Keratinocyte (primary cell): Measurements from ENCODE around the gene HPD. TPM values are rescaled to one million over a fixed set of nuclear protein-coding genes. Genes with fewer than 3 reads are reported as not detected.

Experiments
- DNase-seq: peaks from one replicate; pipeline ENCODE4 v3.0.0-alpha.2; 2011; ENCODE audit warnings: low read depth, missing footprints, low spot score
- FAIRE-seq: peaks from 2 replicates; lab custom pipeline; 2011; peaks lifted over from hg19 to GRCh38; lab: Jason Lieb, UNC
- H2AFZ ChIP-seq: 2 replicates; pipeline ENCODE4 v1.6.0; 2012; ENCODE audit warnings: low read length, control low read depth, inconsistent platforms; ENCODE audit not compliant: control insufficient read depth
- H3K27ac ChIP-seq: 2 replicates; pipeline ENCODE4 v1.5.1; 2011; ENCODE audit warnings: low read length; ENCODE audit not compliant: control insufficient read depth, insufficient read depth
- H3K27me3 ChIP-seq: 3 replicates; pipeline ENCODE4 v1.6.0; 2011; ENCODE audit warnings: low read length; ENCODE audit not compliant: control insufficient read depth, insufficient read depth; ENCODE audit errors: extremely low read depth
- H3K36me3 ChIP-seq, 2 experiments: 2 replicates in 1 of 2; 3 replicates in 1 of 2; pipeline ENCODE4 v1.5.1; 2011; ENCODE audit warnings: low read length in 2 of 2, mild to moderate bottlenecking in 1 of 2; ENCODE audit not compliant: control insufficient read depth in 2 of 2, insufficient read depth in 2 of 2; ENCODE audit errors: extremely low read depth in 1 of 2
- H3K4me1 ChIP-seq: 3 replicates; pipeline ENCODE4 v1.5.1; 2011; ENCODE audit warnings: low read length; ENCODE audit not compliant: control insufficient read depth, insufficient read depth; ENCODE audit errors: extremely low read depth
- H3K4me2 ChIP-seq: 3 replicates; pipeline ENCODE4 v1.6.0; 2011; ENCODE audit warnings: low read depth, low read length; ENCODE audit not compliant: control insufficient read depth, insufficient read depth; ENCODE audit errors: extremely low read depth
- H3K4me3 ChIP-seq, 3 experiments: fragments of 200-600 bp in 1 of 3; sonication (generic) in 1 of 3; 2 replicates in 2 of 3; 3 replicates in 1 of 3; pipeline ENCODE4 v1.5.1; 2011 to 2016; ENCODE audit warnings: low read length in 3 of 3, mild to moderate bottlenecking in 3 of 3, control low read depth in 2 of 3, inconsistent platforms in 1 of 3, low read depth in 1 of 3, mixed read lengths in 1 of 3, mixed run types in 1 of 3, moderate library complexity in 1 of 3; ENCODE audit not compliant: control insufficient read depth in 2 of 3, insufficient read depth in 2 of 3; ENCODE audit errors: extremely low read depth in 1 of 3
- H3K79me2 ChIP-seq: 2 replicates; pipeline ENCODE4 v1.6.0; 2012; ENCODE audit warnings: low read length; ENCODE audit not compliant: control insufficient read depth, insufficient read depth
- H3K9ac ChIP-seq: 3 replicates; pipeline ENCODE4 v1.6.0; 2011; ENCODE audit warnings: low read length; ENCODE audit not compliant: control insufficient read depth, insufficient read depth; ENCODE audit errors: extremely low read depth
- H3K9me1 ChIP-seq: 3 replicates; pipeline ENCODE4 v1.6.0; 2011; ENCODE audit warnings: low read length; ENCODE audit not compliant: control insufficient read depth, insufficient read depth; ENCODE audit errors: extremely low read depth
- H3K9me3 ChIP-seq: 2 replicates; pipeline ENCODE4 v1.5.1; 2012; ENCODE audit warnings: low read depth, low read length; ENCODE audit not compliant: control insufficient read depth
- H4K20me1 ChIP-seq: 3 replicates; pipeline ENCODE4 v1.6.0; 2011; ENCODE audit warnings: low read length; ENCODE audit not compliant: control insufficient read depth, insufficient read depth; ENCODE audit errors: extremely low read depth
- CTCF ChIP-seq, 3 experiments: IDR thresholded peaks in 1 of 3; conservative IDR thresholded peaks in 1 of 3; optimal IDR thresholded peaks in 1 of 3; 2 replicates in 2 of 3; 3 replicates in 1 of 3; pipeline versions ENCODE3 to v1.5.1; 2011; ENCODE audit warnings: low read length in 3 of 3, mild to moderate bottlenecking in 3 of 3, moderate library complexity in 2 of 3, control low read depth in 1 of 3, inconsistent platforms in 1 of 3; ENCODE audit not compliant: insufficient read depth in 2 of 3; ENCODE audit errors: extremely low read depth in 1 of 3
- EZH2 ChIP-seq: IDR thresholded peaks from one replicate; pipeline ENCODE4 v1.6.1; 2012; ENCODE audit warnings: inconsistent platforms, mild to moderate bottlenecking, low read length, moderate library complexity
- dilution Hi-C: fragments of 300-500 bp; cut with MboI; formaldehyde crosslinking; loops from one replicate; pipeline ENCODE4 v1.7.0; 2020; ENCODE audit warnings: low sequenced_read_pairs; ENCODE audit not compliant: extremely low pct_ligation_motif_present
- polyA plus RNA-seq, 5 experiments: library from polyadenylated mRNA; depleted of rRNA in 3 of 5; stranded (reverse) in 3 of 5; stranded (forward) in 1 of 5; unstranded in 1 of 5; fragments of >200 nt; gene quantifications; 1 replicate in 1 of 5; 2 replicates in 3 of 5; 3 replicates in 1 of 5; pipeline versions ENCODE4 v1.2.1 to v1.2.3, GENCODE V29; 2011 to 2012; ENCODE audit warnings: missing spikeins in 2 of 5, low read depth in 1 of 5, low replicate concordance in 1 of 5

HPD gene
- polyA plus RNA-seq, 1 donor (not counting 4 experiments of a cell fraction or from before 2014, with no cell fraction given), result not detected

DNA sequence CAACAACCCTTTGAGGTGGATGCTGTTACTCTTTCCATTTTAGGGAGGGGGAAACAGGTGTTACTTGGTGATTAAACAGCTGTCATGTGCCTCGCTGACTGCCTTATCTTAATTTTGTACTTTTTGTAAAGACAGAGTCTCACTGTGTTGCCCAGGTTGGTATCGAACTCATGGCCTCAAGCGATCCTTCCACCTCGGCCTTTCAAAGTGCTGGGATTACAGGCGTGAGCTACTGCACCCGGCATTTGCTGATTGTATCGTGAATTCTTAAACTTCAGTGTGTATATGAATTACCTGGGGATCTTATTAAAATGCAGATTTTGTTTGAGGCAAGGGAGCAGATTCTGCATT is 30.6 kb upstream of the HPD start:
- H4K20me1 ChIP-seq, result no peaks in the 10 kb centered on the region
- dilution Hi-C loops, result no loop called here
- H3K9me1 ChIP-seq, result no peaks in the 10 kb centered on the region
- peak overlapping the region; percentile 95 for H3K4me2 ChIP-seq
- peak overlapping the region; percentile 92 for H3K9ac ChIP-seq
- FAIRE-seq, result no peak
- no peaks in the 10 kb centered on the region for H3K9me3 ChIP-seq
- DNase-seq, result no peak
- H3K4me1 ChIP-seq, result peaks cover 20% of the 10 kb centered on the region
- H2AFZ ChIP-seq, result no peak overlapping the region
- peak overlapping the region; percentile 92 for H3K27ac ChIP-seq
- peaks cover 41% of the 10 kb centered on the region for H3K79me2 ChIP-seq
- TF ChIP-seq CTCF (optimal IDR thresholded peaks at IDR 0.05 in 1 of 3, IDR thresholded peaks at IDR 0.05 in 1 of 3, conservative IDR thresholded peaks at IDR 0.05 in 1 of 3; ENCODE audit: extremely low read depth in 1 of 3, insufficient read depth in 2 of 3, low read length in 3 of 3) (no peak), EZH2 (no peak)
- H3K4me3 ChIP-seq, result peak overlapping the region; percentile 68 to 91 (median 86)
- H3K27me3 ChIP-seq, result no peaks in the 10 kb centered on the region
- H3K36me3 ChIP-seq, result peaks cover 0 to 5% of the 10 kb centered on the region in 2 experiments

DNA sequence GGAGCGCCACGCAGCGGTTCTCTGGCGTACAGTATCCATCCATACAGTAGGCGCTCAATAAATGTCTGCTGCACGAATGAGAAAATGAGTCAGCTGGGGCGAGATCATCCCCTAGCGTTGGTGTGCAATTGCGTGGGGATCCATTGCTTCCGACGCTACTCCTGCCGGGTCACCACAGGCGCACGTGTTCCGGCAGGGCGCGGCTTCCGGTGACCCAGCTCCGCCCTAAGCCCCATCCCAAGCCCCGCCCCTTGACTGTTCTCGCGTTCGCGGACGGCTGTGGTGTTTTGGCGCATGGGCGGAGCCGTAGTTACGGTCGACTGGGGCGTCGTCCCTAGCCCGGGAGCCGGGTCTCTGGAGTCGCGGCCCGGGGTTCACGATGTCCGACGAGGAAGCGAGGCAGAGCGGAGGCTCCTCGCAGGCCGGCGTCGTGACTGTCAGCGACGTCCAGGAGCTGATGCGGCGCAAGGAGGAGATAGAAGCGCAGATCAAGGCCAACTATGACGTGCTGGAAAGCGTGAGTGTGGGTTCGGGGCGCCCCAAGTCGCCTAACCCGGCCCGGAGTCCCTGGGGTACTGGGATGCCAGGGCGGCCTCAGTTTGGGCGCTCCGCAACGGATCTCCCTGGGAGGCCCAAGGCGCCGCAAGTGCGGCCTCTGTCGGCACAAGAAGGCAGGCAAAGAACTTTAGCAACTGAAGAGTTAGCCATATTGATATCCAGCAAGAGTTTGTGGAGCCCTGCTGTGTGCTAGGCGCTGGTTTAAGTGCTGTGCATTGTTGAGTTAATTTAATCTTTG is 30.0 kb upstream of the HPD start, which contains the start of gene PSMD9:
TSS of gene PSMD9 (plus strand) at position 313 of the 796 bp plus-strand sequence. CDS start at position 380, 67 bp downstream.
- peak within 1 kb of the TSS; percentile 92 for H3K27ac ChIP-seq
- H2AFZ ChIP-seq, result peak within 1 kb of the TSS; percentile 94
- H3K27me3 ChIP-seq, result no peaks in the 10 kb centered on the region
- H3K9me3 ChIP-seq, result no peaks in the 10 kb centered on the region
- H3K4me1 ChIP-seq, result peaks cover 14% of the 10 kb centered on the region
- H3K9me1 ChIP-seq, result no peaks in the 10 kb centered on the region
- no peaks in the 10 kb centered on the region for H4K20me1 ChIP-seq
- peak within 1 kb of the TSS; percentile 95 for H3K4me2 ChIP-seq
- FAIRE-seq (peak; percentile 69), DNase-seq (peak; percentile 90)
- peaks cover 38% of the 10 kb centered on the region for H3K79me2 ChIP-seq
- dilution Hi-C loops, result no loop called here
- H3K4me3 ChIP-seq, result peak within 1 kb of the TSS; percentile 68 to 91 (median 86)
- peak within 1 kb of the TSS; percentile 92 for H3K9ac ChIP-seq
- peaks cover 0 to 5% of the 10 kb centered on the region in 2 experiments for H3K36me3 ChIP-seq
- no peak for TF ChIP-seq EZH2
- TF ChIP-seq CTCF (optimal IDR thresholded peaks at IDR 0.05 in 1 of 3, IDR thresholded peaks at IDR 0.05 in 1 of 3, conservative IDR thresholded peaks at IDR 0.05 in 1 of 3; ENCODE audit: extremely low read depth in 1 of 3, insufficient read depth in 2 of 3, low read length in 3 of 3), result peak; percentile 72 to 82 (median 73)
